OCI-LY7 (cell line): ENCODE measurements around the gene NKX2-1. TPM values are rescaled to one million over a fixed set of nuclear protein-coding genes. Genes with fewer than 3 reads are reported as not detected.

Experiments
- BruUV-seq: library from RNA; stranded (reverse); fragments of 400-500 nt; replicated peaks from 2 replicates; lab custom pipeline; 2021; lab: Mats Ljungman, UMichigan
- CTCF ChIA-PET: fragments of 300-600 bp; sonication (Branson Sonifier 250); formaldehyde crosslinking; loops from one replicate; lab custom pipeline; 2022; ENCODE audit warnings: antibody characterized with exemption; ENCODE audit not compliant: unreplicated experiment; lab: Charles Lee
- POLR2A ChIA-PET: fragments of 300-600 bp; sonication (Branson Sonifier 250); formaldehyde crosslinking; loops from one replicate; lab custom pipeline; 2022; ENCODE audit warnings: antibody characterized with exemption; lab: Charles Lee
- DNase-seq: peaks from one replicate; pipeline ENCODE4 v3.0.0-alpha.2; 2015; ENCODE audit warnings: low spot score
- H2AFZ ChIP-seq: fragments of 200-600 bp; sonication (generic), shearing (Covaris generic); 2 replicates; pipeline ENCODE4 v1.6.1; 2014; ENCODE audit warnings: mild to moderate bottlenecking, antibody characterized with exemption, low read length, moderate library complexity
- H3K27ac ChIP-seq: fragments of 200-600 bp; sonication (generic); 2 replicates; pipeline ENCODE4 v1.5.1; 2014; ENCODE audit warnings: mixed run types, low read depth, mild to moderate bottlenecking, moderate library complexity, low read length, inconsistent platforms; ENCODE audit not compliant: poor library complexity, severe bottlenecking
- H3K36me3 ChIP-seq: fragments of 200-600 bp; sonication (generic); 2 replicates; pipeline ENCODE4 v1.6.1; 2014; ENCODE audit warnings: mild to moderate bottlenecking, antibody characterized with exemption, low read length, moderate library complexity, mixed read lengths; ENCODE audit not compliant: insufficient read depth
- H3K4me1 ChIP-seq: fragments of 200-600 bp; sonication (generic); 2 replicates; pipeline ENCODE4 v1.5.1; 2014; ENCODE audit warnings: mild to moderate bottlenecking, low read length; ENCODE audit not compliant: insufficient read depth, poor library complexity, severe bottlenecking
- H3K4me2 ChIP-seq: fragments of 200-600 bp; sonication (generic); 2 replicates; pipeline ENCODE4 v1.6.1; 2014; ENCODE audit warnings: mild to moderate bottlenecking, low read length
- H3K4me3 ChIP-seq: fragments of 200-600 bp; sonication (generic); 2 replicates; pipeline ENCODE4 v1.5.1; 2014; ENCODE audit warnings: mild to moderate bottlenecking, low read depth, low read length; ENCODE audit not compliant: poor library complexity, severe bottlenecking
- H3K79me2 ChIP-seq: fragments of 200-600 bp; sonication (generic); 2 replicates; pipeline ENCODE4 v1.6.1; 2016; ENCODE audit warnings: low read depth, mild to moderate bottlenecking, low read length, moderate library complexity, mixed read lengths; ENCODE audit not compliant: insufficient read depth
- H3K9me2 ChIP-seq: fragments of 200-600 bp; sonication (generic); 2 replicates; pipeline ENCODE4 v1.6.1; 2016; ENCODE audit warnings: mild to moderate bottlenecking, low read length, mixed read lengths; ENCODE audit not compliant: insufficient read depth
- H3K9me3 ChIP-seq: fragments of 200-600 bp; sonication (generic); 2 replicates; pipeline ENCODE4 v1.6.1; 2014; ENCODE audit warnings: mild to moderate bottlenecking, mixed run types, low read length, mixed read lengths
- H4K20me1 ChIP-seq: fragments of 200-600 bp; sonication (generic); 2 replicates; pipeline ENCODE4 v1.6.1; 2014; ENCODE audit warnings: mild to moderate bottlenecking, antibody characterized with exemption, low read length, moderate library complexity, mixed read lengths; ENCODE audit not compliant: insufficient read depth
- CTCF ChIP-seq: fragments of 200-600 bp; sonication (generic); conservative IDR thresholded peaks from 2 replicates; pipeline ENCODE4 v1.5.1; 2014; ENCODE audit warnings: mild to moderate bottlenecking, antibody characterized with exemption, low read length, moderate library complexity, mixed read lengths
- EZH2phosphoT487 ChIP-seq: fragments of 200-600 bp; sonication (generic); IDR thresholded peaks from 2 replicates; pipeline ENCODE4 v1.6.1; 2018; ENCODE audit warnings: low read depth, borderline replicate concordance, mild to moderate bottlenecking, mixed run types, antibody characterized with exemption, low read length, moderate library complexity, mixed read lengths
- intact Hi-C: fragments of 100-400 bp; cut with micrococcal nuclease; formaldehyde crosslinking; loops from one replicate; pipeline ENCODE4 v1.10.0; 2022; ENCODE audit not compliant: unreplicated experiment
- total RNA-seq, 2 experiments: library from RNA; depleted of rRNA in 1 of 2; stranded (reverse); fragments of >200 nt in 1 of 2; shearing (Covaris generic) in 1 of 2; gene quantifications; 2 replicates each; pipeline ENCODE4 v1.2.3, GENCODE V29; 2014 to 2022

NKX2-1 gene
- total RNA-seq, 2 experiments from 2014 or later: not detected

- H3K4me1 ChIP-seq: no peaks in the 10 kb centered on the region
- no peak overlapping the region for H2AFZ ChIP-seq
- H3K36me3 ChIP-seq: no peaks in the 10 kb centered on the region
- no peaks in the 10 kb centered on the region for H4K20me1 ChIP-seq
- H3K4me2 ChIP-seq: no peak overlapping the region
- TF ChIP-seq CTCF (no peak), EZH2phosphoT487 (no peak)
- ChIA-PET POLR2A (interaction anchor here (1.7 kb wide), 1 partner anchor 10 kb away, joined by 4 read pairs; no protein-coding TSS in a partner anchor), CTCF (no interaction called here)
- no TSS peak for BruUV-seq
- no peaks in the 10 kb centered on the region for H3K9me3 ChIP-seq
- H3K79me2 ChIP-seq: no peaks in the 10 kb centered on the region
- DNase-seq: no peak
- intact Hi-C loops: no loop called here
- no peaks in the 10 kb centered on the region for H3K9me2 ChIP-seq
- no peak overlapping the region for H3K27ac ChIP-seq
- H3K4me3 ChIP-seq: no peak overlapping the region
Observed at GRCh38 chr14:36538051-36538450, 18.0 kb upstream of the NKX2-1 start.

- POLR2A ChIA-PET: no interaction called here
- Histone ChIP-seq H3K4me1 (no peaks in the 10 kb centered on the region), H3K79me2 (no peaks in the 10 kb centered on the region), H2AFZ (no peak overlapping the region), H3K9me3 (no peaks in the 10 kb centered on the region), H3K9me2 (no peaks in the 10 kb centered on the region), H3K4me3 (no peak overlapping the region), H4K20me1 (no peaks in the 10 kb centered on the region), H3K36me3 (no peaks in the 10 kb centered on the region), H3K27ac (no peak overlapping the region), H3K4me2 (no peak overlapping the region)
- no TSS peak for BruUV-seq
- no peak for TF ChIP-seq EZH2phosphoT487
- no peak for TF ChIP-seq CTCF
- DNase-seq: no peak
- intact Hi-C loops: no loop called here
- CTCF ChIA-PET: no interaction called here
Observed at GRCh38 chr14:36529062-36529461, 9.0 kb upstream of the NKX2-1 start.

GRCh38 chr14:36525746-36526099 lies 5.7 kb upstream of the NKX2-1 start:
- Histone ChIP-seq H3K9me2 (no peaks in the 10 kb centered on the region), H2AFZ (no peak overlapping the region), H3K9me3 (no peaks in the 10 kb centered on the region), H4K20me1 (no peaks in the 10 kb centered on the region), H3K27ac (no peak overlapping the region), H3K4me2 (no peak overlapping the region), H3K36me3 (no peaks in the 10 kb centered on the region), H3K79me2 (no peaks in the 10 kb centered on the region), H3K4me3 (no peak overlapping the region), H3K4me1 (no peaks in the 10 kb centered on the region)
- TF ChIP-seq EZH2phosphoT487 (no peak), CTCF (no peak)
- POLR2A ChIA-PET: interaction anchor here (1.3 kb wide), 1 partner anchor 10 kb away, joined by 3 read pairs; no protein-coding TSS in a partner anchor
- DNase-seq: no peak
- intact Hi-C loops: no loop called here
- no TSS peak for BruUV-seq
- CTCF ChIA-PET: no interaction called here
